SH-SY5Y (cell line): ENCODE data around the gene PPP2CA.

ENCODE experiments used
- GATA2 ChIP-seq: IDR thresholded peaks from 2 replicates; pipeline ENCODE4 v1.6.1; 2011; ENCODE audit warnings: mild to moderate bottlenecking, low read depth, low read length
- GATA3 ChIP-seq: IDR thresholded peaks from 2 replicates; pipeline ENCODE4 v1.6.1; 2011; ENCODE audit warnings: low read depth, mild to moderate bottlenecking, low read length, moderate library complexity

Gene PPP2CA

DNA sequence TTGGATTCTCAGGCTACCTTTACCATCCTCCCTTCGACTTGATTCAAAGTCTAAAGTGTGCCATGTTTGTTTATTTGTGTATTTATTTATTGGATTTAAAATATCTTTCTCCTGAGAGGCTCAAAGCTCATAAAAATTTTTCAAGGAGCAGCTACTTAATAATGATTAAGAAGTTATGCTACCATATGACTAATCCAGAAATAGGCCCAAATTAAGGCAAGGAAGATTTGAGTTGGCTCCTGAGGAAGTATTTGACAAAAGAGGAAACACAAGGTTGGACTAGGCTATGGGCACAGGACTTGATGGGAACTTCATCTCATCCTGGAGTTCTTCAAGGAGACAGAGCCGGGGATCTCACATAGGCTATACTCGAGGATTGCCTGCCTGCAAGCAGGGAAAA, 22.4 kb upstream of the PPP2CA start:
- TF ChIP-seq GATA2, result no peak
- TF ChIP-seq GATA3, result no peak

DNA sequence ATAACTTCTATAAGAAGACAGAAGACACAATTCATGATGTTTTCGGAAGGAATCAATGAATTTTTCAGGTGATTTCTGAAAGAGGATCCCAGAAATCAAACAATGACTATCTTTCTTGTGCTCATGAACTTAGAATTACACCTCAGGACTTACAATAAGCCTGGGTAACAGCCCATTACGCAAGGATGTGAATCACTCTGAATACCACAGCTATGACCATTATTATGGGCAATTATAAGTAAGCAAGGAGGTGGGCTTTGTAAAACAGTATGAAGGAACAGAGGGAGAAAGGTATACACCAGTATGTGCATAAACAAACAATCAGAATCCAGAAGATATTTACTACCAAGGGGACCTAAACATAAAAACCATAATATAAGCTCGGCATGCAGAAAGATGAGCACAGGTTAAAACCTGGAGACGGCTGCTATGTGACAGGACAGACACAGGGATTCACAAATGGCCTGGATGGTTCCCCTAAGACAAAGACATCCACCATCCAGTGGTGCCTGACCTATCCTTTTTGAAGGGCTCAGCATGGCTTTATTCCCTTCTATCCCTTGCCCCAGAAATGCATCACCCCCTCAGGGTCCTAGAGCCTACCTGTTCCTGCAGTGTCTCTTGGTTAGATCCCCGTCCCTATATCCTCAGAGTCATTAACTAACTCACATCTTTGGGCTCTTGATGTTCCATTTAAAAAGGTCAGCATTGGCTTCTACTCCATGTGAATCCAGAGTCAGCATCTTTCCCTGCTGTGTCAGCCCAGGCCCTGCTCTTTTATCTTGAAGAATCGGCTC, 21.8 kb upstream of the PPP2CA start:
- no peak for TF ChIP-seq GATA2
- no peak for TF ChIP-seq GATA3

DNA sequence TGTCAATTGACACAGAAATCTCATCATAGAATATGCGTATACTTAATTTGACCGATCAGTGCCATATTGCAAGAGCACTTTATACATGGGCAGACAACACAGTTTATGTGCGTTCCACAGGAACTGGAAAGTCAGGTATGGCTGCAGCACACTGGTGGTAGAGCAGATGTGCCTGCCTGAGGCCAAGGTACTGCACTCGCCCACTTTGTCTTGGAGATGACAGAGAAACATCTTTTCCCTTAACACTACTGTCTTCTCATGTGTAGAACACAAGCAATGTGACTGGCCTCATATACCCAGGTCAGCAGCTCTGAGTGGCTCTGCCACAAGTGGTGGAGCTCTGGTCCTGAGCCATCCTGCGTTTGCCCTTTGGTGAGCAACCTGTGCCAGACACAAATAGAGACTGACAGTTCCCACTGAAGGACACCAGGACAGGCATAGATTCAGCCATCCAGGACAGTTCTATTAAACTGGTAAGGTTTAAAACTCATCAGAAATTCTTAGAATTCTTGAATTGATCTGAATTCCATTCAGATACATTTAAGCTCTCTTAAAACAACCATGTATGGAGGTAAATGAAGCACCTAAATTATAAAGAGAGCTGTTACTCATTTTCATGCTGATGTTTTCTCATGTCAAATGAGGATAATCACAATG, 21.0 kb upstream of the PPP2CA start:
- TF ChIP-seq GATA2 (no peak), GATA3 (no peak)

DNA sequence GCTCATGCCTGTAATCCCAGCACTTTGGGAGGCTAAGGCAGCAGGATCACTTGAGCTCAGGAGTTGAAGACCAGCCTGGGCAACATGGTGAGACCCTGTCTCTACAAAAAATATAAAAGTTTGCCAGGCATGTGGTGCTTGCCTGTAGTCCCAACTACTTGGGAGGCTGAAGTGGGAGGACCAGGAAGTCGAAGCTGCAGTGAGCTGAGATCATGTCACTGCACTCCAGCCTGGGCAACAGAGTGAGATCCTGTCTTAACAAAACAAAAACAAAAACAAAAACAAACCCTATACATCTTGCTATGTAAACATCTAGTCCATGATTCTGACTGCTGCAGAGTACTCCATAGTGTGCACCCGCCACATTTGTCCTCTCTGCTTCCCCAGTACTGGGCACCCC, 19.8 kb upstream of the PPP2CA start:
- TF ChIP-seq GATA3, result no peak

DNA sequence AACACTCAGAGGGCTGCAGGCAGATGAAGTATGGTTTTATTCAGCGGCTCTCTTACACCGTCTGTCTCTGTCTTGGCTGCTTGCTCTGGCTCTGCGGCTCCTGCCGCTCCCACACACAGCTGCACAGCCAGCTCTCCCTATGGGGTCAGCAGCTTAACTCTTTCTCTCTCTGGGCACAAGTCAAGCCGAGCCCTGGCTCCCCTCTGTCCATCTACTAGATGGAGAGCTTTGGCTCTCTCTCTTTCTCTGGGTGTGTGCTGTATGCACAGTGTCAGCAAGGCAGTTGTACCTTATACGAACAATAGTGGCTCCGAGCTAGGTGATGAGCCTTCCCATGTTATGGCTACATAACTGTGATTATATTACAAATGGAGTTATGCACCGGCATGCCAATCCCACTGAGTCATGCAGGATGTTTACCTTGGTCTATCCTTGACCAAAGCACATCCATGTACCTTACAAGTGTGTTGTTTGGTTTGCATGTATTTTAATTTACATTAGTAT, 19.3 kb upstream of the PPP2CA start:
- no peak for TF ChIP-seq GATA2
- TF ChIP-seq GATA3, result no peak

DNA sequence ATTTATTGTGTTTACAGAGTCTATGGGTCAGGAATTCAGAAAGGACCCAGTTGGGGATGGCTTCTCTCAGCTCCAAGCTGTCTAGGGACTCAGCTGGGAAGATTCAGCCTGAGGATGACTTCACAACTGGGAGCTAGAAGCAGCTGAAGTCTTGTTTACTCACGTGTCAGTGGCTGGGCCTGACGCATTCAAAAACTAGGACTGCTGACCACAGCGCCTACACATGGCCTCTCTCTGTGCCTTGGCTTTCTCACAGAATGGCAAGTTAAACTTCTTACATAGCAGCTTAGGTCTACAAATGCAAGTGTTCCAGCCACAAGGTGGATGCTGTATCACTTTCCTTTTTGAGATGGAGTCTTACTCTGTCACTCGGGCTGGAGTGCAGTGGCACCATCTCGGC, 16.3 kb upstream of the PPP2CA start:
- TF ChIP-seq GATA3 (no peak), GATA2 (no peak)

DNA sequence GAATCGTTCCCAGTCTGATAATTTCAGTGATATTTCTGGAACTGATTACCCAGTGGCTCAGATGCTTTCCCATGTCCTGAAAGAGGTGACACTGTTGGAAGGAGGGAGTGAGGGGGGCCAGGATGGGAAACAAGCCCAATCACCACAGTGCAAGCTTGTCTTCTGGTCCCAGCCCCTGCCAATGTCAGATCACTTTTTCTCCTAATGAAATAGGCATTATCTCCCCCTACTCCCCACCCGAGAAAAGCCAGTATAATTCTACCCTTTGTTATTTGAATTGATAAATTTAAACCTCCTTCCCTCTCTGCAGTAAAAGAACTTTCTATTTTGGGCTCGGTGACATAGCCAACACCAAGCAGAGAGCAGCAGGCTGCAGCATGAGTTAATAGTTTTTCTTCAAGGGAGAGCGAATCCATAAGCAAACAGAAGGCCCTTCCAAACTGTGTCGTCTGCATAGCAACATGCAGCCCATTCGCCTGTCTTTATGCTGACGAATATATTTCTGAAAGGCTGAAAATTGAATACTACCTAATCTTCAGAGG, 14.6 kb upstream of the PPP2CA start:
- no peak for TF ChIP-seq GATA3
- TF ChIP-seq GATA2, result no peak

DNA sequence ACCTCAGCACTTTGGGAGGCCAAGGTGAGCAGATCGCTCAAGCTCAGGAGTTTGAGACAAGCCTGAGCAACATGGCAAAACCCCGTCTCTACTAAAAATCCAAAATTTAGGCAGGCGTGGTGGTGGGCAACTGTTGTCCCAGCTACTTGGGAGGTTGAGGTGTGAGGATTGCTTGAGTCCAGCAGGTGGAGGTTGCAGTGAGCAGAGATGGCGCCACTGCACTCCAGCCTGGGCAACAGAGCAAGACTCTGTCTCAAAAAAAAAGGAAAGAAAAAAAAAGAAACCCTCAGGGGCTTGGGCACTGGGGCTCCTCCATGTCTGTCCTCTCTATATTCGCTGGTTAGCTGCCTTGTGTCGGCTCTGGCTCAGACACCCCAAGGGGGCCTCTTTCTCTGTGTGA, 10.9 kb upstream of the PPP2CA start:
- TF ChIP-seq GATA2, result no peak
- TF ChIP-seq GATA3, result no peak

DNA sequence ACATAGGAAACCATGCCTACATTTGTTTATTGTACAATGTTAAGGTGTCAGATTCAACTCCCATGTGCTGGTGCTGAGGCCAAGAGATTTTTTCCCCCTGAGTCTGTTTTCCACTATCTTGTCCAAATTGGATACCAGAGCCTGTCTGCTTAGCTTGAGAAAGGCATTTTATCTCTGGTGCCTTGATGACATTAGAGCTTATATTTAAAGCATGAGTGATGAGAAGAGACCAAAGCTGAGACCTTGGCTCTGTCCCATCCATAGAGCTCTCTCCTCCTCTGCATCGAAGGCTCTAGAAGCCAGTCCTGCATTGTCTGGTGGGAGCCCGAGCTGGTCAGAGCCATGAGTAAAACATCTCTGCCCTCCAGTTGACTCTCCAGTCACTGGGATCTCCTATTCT, 10.4 kb upstream of the PPP2CA start:
- no peak for TF ChIP-seq GATA3
- TF ChIP-seq GATA2, result no peak

DNA sequence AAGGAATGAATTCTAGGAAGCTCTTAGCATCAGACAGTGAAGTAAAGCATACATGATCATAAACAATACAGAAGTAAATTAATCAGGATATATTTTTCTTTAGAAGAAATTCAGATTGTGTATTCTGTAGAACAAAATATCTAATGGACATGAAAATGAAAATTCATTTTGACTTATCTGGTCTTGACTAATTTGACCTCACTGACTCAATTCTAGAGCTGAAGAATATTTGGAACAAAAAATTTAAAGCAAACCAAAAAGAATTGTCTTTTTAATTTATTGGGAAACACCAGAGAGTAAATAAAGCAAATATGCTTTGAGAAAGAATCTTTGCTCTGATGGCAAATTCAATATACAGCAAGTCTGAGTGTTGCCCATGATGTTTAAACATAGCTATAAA, 2.8 kb upstream of the PPP2CA start:
- no peak for TF ChIP-seq GATA3
- TF ChIP-seq GATA2, result no peak

DNA sequence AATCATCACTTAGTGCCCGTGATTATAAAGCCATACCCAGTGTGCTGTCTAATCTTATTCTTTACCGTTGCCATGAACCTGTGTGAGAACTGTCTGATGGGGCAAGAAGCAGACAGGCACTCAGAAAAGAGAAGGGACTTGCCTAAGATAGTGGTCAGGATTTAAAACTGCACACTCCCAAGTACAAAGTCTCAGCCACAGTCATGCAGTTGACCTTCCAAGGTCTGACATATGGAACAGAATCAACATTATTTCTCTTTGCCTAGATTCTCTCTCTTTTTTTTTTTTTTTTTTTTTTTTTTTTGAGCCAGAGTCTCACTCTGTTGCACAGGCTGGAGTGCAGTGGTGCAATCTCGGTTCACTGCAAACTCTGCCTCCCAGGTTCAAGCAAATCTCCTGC, 1.9 kb upstream of the PPP2CA start:
- TF ChIP-seq GATA2 (no peak), GATA3 (no peak)

DNA sequence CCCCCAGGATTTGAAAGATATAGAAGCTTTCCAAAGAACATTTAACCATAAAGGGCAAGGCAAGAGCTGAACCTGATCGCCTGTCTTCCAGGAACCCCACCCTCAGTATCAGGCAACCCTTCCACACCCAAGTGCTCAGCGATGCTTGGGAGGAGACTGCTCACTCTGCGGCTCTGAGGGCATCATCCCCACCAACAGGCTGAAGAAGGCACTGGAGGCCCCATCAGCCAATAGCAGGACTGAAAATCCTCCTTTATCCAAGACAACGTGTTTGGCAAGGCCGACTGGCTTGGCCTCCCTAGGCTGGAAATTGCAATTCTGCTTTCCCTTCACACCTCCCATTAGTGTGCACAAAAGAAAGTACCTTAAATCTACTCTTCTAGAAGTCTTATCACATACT, 1.4 kb upstream of the PPP2CA start:
- TF ChIP-seq GATA2, result no peak
- TF ChIP-seq GATA3, result no peak

DNA sequence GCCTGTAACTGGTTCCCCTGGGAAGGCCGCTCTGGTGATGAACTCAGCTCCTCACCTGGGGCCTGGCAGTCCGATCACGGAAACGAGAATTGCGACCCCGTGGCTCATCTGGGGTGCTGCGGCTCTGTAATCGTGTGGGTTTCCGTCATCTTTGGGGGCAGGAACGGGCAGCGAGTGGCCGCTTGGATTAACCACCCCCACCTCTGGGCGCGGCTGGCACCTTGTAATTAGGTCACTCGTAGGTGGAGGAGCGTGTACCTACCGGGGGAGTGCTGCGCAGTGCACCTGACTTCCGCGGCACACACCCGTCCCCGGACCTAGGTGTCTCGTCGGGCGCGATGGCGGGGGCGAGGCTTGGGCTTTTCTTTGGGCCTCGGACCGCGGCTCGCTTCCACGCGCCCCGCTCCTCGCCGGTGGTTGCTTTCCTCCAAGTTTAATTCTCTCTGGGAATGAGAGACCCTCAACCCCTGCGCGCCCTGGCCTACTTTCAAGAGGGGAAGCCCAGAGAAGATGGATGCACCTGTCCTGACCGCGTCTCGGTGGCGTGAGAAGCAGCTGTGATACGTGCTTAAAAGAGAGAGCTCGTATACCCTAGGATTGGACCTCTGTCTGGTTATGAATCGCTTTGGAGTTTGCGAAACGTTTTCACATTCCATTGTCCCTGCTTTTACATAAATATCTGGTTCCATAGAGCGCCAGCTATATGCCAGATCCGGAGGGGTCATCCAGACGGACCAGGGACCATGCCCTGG, 744 bp upstream of the PPP2CA start:
- TF ChIP-seq GATA3 (no peak), GATA2 (no peak)
